ENCODE data around the gene OGFOD3.
"Not testable (repeated sequence)": the region's sequence is repeated elsewhere in the genome, so short reads cannot be mapped to it uniquely, and the experiment has no call there.

OGFOD3 gene

GRCh38 chr17:82351713-82352488 lies 66.5 kb downstream of the OGFOD3 start:
- H3K27ac ChIP-seq, result no peak overlapping the region
- no peak for TF ChIP-seq ZFX (IDR thresholded peaks at IDR 0.05; ENCODE audit: borderline replicate concordance)
- peak; percentile 95 for TF ChIP-seq CTCF (IDR thresholded peaks at IDR 0.05)

GRCh38 chr17:82351254-82351712 lies 67.1 kb downstream of the OGFOD3 start:
- TF ChIP-seq ZFX (IDR thresholded peaks at IDR 0.05; ENCODE audit: borderline replicate concordance), result no peak
- TF ChIP-seq CTCF (IDR thresholded peaks at IDR 0.05), result no peak
- H3K27ac ChIP-seq, result no peak overlapping the region

GRCh38 chr17:82350182-82351030 lies 68.0 kb downstream of the OGFOD3 start:
- peak; percentile 44 for TF ChIP-seq CTCF (IDR thresholded peaks at IDR 0.05)
- no peak for TF ChIP-seq ZFX (IDR thresholded peaks at IDR 0.05; ENCODE audit: borderline replicate concordance)
- no peak overlapping the region for H3K27ac ChIP-seq

GRCh38 chr17:82349287-82349701 lies 69.1 kb downstream of the OGFOD3 start:
- H3K27ac ChIP-seq, result no peak overlapping the region
- TF ChIP-seq CTCF (IDR thresholded peaks at IDR 0.05), result no peak
- no peak for TF ChIP-seq ZFX (IDR thresholded peaks at IDR 0.05; ENCODE audit: borderline replicate concordance)

DNA sequence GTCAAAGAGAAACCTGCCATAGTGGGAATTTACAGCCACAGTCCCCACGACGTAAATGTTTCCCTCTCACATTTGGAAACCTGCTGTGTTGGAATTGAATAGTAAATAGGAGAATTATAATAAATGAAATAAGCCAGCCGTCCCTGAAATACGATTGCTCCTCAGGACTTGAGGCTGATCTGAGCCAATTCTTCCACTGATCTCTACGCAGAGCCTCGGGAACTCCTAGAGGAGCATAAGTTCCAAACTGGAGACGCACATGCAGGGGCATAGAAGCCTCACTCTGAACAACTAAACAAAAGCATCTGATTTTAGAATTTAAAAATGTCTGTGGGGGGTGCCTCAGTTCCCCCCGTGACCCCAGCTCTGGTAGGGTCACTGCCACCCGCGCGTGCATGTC lies 69.5 kb downstream of the OGFOD3 start:
- TF ChIP-seq CTCF (IDR thresholded peaks at IDR 0.05) (no peak), ZFX (IDR thresholded peaks at IDR 0.05; ENCODE audit: borderline replicate concordance) (no peak)
- H3K27ac ChIP-seq, result no peak overlapping the region

DNA sequence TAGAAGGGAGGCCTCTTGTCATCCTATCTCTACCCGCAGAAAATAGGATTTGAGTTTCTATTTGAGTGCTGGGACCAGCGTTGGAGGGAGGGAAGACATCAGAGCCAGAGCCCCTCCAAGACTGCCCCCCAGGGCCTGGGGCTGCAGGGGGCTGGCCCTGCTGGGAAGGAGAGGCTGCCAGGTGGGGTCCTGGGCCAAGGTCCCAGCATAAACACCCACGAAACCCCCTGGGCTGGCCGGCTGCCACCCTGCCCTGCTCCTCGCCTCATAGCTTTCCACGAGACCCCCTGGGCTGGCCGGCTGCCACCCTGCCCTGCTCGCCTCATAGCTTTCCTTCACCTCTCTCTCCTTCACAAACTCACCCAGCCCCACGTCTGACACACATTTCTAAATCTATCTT lies 70.0 kb downstream of the OGFOD3 start:
- no peak for TF ChIP-seq ZFX (IDR thresholded peaks at IDR 0.05; ENCODE audit: borderline replicate concordance)
- no peak for TF ChIP-seq CTCF (IDR thresholded peaks at IDR 0.05)
- H3K27ac ChIP-seq, result no peak overlapping the region

GRCh38 chr17:82347994-82348393 lies 70.4 kb downstream of the OGFOD3 start:
- H3K27ac ChIP-seq, result not testable (repeated sequence)

Data from 22Rv1 (cell line).